Measurements from ENCODE around the gene RPS3A. TPM values are rescaled to one million over a fixed set of nuclear protein-coding genes. Genes with fewer than 3 reads are reported as not detected.

The RPS3A gene
- total and polyA plus RNA-seq, 8 donors = 1,429 to 5,785 (median 5,092) TPM

- ATAC-seq (no peak), DNase-seq (no peak)
- intact Hi-C loops (cut with DNase I) = no loop called here
- H3K9me3 ChIP-seq = no peaks in the 10 kb centered on the region
- H3K27ac ChIP-seq = no peak overlapping the region
- H3K4me3 ChIP-seq = no peak overlapping the region
- H3K27me3 ChIP-seq = no peaks in the 10 kb centered on the region
- peaks cover 0 to 90% of the 10 kb centered on the region in 2 donors for H3K36me3 ChIP-seq
- H3K4me1 ChIP-seq = peaks cover 0 to 18% of the 10 kb centered on the region in 2 donors
- no peak for TF ChIP-seq CTCF (IDR thresholded peaks at IDR 0.05)
Observed at GRCh38 chr4:151107063-151107462, 7.6 kb downstream of the RPS3A start.

- no peak for DNase-seq
- Histone ChIP-seq H3K4me1 (no peaks in the 10 kb centered on the region), H3K9me3 (no peaks in the 10 kb centered on the region), H3K36me3 (peaks cover 0 to 73% of the 10 kb centered on the region in 2 donors), H3K4me3 (no peak overlapping the region), H3K27me3 (no peaks in the 10 kb centered on the region), H3K27ac (no peak overlapping the region)
- no peak for ATAC-seq
- no peak for TF ChIP-seq CTCF (IDR thresholded peaks at IDR 0.05)
- intact Hi-C loops (cut with DNase I) = no loop called here
Observed at GRCh38 chr4:151110236-151110635, 10.8 kb downstream of the RPS3A start.

- peaks cover 0 to 34% of the 10 kb centered on the region in 2 donors for H3K36me3 ChIP-seq
- H3K9me3 ChIP-seq = no peaks in the 10 kb centered on the region
- no peak for TF ChIP-seq CTCF (IDR thresholded peaks at IDR 0.05)
- H3K27ac ChIP-seq = no peak overlapping the region
- DNase-seq (peak in 2 of 4 donors; percentile 54 to 66), ATAC-seq (peak; percentile 41)
- no peak overlapping the region for H3K4me3 ChIP-seq
- no peaks in the 10 kb centered on the region for H3K4me1 ChIP-seq
- intact Hi-C loops (cut with DNase I) = no loop called here
- no peaks in the 10 kb centered on the region for H3K27me3 ChIP-seq
Observed at GRCh38 chr4:151114338-151114737, 14.9 kb downstream of the RPS3A start.

- Histone ChIP-seq H3K36me3 (peaks cover 0 to 34% of the 10 kb centered on the region in 2 donors), H3K4me1 (no peaks in the 10 kb centered on the region), H3K27ac (no peak overlapping the region), H3K27me3 (no peaks in the 10 kb centered on the region), H3K4me3 (no peak overlapping the region), H3K9me3 (no peaks in the 10 kb centered on the region)
- DNase-seq (no peak), ATAC-seq (no peak)
- intact Hi-C loops (cut with DNase I) = no loop called here
- no peak for TF ChIP-seq CTCF (IDR thresholded peaks at IDR 0.05)
Observed at GRCh38 chr4:151114986-151115385, 15.6 kb downstream of the RPS3A start.

GRCh38 chr4:151117371-151117962 lies 18.0 kb downstream of the RPS3A start:
- no peak overlapping the region for H3K4me3 ChIP-seq
- H3K27ac ChIP-seq = no peak overlapping the region
- ATAC-seq = peak; percentile 93
- H3K36me3 ChIP-seq = peaks cover 0 to 38% of the 10 kb centered on the region in 2 donors
- no peaks in the 10 kb centered on the region for H3K4me1 ChIP-seq
- peak; percentile 56 to 69 for TF ChIP-seq CTCF (IDR thresholded peaks at IDR 0.05)
- peak in 2 of 4 donors; percentile 59 to 77 for DNase-seq
- H3K27me3 ChIP-seq = no peaks in the 10 kb centered on the region
- intact Hi-C loops (cut with DNase I) = no loop called here
- no peaks in the 10 kb centered on the region for H3K9me3 ChIP-seq

All from left lung (tissue), 10 donors.